Activated gamma-delta T cell treated with Interleukin-2 at 50 U/mL for 16 hours (primary cell): ENCODE measurements around the gene ANKUB1.
"Not testable (repeated sequence)": the region's sequence is repeated elsewhere in the genome, so short reads cannot be mapped to it uniquely, and the experiment has no call there.

Source experiments
- DNase-seq: peaks from one replicate; pipeline ENCODE4 v3.0.0-alpha.2; 2020

Gene ANKUB1

GRCh38 chr3:149792452-149793270 is at the start of gene ANKUB1:
Gene ANKUB1, minus strand, starts transcription at chr3:149792554. Its CDS starts 188 bp downstream, at chr3:149792366.
- DNase-seq = no peak

- DNase-seq = no peak
These were observed 47.5 kb upstream of the ANKUB1 start for GRCh38 chr3:149839896-149840295.

DNA sequence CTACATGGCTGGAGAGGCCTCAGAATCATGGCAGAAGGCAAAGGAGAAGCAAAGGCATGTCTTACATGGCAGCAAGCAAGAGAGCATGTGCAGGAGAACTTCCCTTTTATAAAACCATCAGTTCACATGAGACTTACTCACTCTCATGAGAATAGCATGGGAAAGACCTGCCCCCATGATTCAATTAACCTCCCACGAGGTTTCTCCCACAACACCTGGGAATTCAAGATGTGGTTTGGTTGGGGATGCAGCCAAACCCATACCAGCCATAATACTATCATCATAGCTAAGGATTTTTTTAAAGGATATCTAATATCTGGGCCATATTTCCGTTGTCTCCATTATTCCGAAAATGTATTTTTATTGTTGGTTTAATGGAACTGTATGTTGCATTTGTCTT is 47.1 kb upstream of the ANKUB1 start:
- not testable (repeated sequence) for DNase-seq

- not testable (repeated sequence) for DNase-seq
These were observed 46.1 kb upstream of the ANKUB1 start for GRCh38 chr3:149838491-149838890.

DNA sequence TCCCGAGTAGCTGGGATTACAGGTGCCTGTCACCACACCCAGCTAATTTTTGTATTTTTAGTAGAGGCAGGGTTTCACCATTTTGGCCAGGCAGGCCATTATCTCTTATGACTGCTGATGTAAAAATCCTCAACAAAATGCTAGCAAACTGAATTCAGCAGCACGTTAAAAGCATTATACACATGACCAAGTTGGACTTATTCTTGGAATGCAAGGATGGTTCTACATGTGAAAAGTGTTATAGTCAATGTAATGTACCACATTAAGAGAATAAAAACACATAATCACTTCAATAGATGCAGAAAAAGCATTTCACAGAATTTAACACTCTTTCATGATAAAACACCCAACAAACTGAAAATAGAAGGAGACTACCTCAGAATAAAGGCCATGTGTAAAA is 40.9 kb upstream of the ANKUB1 start:
- DNase-seq = no peak

DNA sequence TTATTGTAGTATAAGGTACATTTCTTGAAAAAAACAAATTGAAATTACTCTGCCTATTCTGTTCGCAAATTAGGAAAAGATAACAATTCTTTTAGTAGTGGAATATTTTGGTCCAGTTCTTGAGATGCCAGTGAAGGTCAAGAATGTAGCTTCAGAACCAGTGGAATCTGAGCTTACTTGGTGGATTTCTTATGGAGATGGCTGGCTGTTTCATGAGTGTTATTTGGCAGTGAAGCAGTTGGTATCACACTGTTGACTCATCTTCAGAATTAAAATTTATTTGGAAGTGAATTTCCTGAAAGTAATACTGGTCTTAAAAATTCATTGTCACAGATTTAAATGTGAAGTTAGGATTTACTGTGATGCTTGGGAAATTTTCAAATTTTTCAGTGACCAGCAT is 39.7 kb upstream of the ANKUB1 start:
- no peak for DNase-seq

GRCh38 chr3:149831321-149831720 is 39.0 kb upstream of the ANKUB1 start:
- DNase-seq = no peak

- DNase-seq = no peak
These were observed 38.5 kb upstream of the ANKUB1 start for GRCh38 chr3:149830902-149831301.

- not testable (repeated sequence) for DNase-seq
These were observed 37.3 kb upstream of the ANKUB1 start for GRCh38 chr3:149829631-149830030.

- DNase-seq = no peak
These were observed 36.0 kb upstream of the ANKUB1 start for GRCh38 chr3:149828390-149828789.

DNA sequence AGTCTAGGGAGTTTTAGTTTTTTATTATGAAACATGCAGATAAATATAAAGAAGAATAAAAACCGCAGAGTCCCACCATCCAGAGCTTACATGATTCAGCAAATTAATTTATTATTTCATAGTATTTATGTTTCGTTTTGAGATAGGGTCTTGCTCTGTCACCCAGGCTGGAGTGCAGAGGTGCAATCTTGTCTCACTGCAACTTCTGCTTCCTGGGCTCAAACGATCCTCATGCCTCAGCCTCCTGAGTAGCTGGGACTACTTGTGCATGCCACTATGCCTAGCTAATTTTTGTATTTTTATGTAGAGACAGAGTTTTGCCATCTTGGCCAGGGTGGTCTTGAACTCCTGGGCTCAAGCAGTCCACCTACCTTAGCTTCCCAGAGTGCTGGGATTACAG is 34.3 kb upstream of the ANKUB1 start:
- no peak for DNase-seq

DNA sequence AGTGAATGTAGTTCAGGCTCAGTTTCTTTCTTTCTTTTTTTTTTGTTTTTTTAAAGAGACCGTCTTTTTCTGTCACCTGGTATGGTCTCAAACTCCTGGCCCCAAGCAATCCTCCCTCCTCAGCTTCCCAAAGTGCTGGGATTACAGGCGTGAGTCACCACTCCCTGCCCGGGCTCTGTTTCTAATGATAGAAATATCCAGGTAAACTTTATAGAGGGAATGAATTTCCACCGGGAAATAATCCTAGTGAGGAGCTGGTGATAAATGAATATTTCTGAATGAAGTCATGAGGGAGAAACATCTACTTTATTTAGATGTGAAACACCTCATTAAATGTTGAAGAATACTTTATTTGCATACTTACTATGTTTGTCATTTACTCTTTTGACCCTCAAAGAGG is 27.8 kb upstream of the ANKUB1 start:
- no peak for DNase-seq

DNA sequence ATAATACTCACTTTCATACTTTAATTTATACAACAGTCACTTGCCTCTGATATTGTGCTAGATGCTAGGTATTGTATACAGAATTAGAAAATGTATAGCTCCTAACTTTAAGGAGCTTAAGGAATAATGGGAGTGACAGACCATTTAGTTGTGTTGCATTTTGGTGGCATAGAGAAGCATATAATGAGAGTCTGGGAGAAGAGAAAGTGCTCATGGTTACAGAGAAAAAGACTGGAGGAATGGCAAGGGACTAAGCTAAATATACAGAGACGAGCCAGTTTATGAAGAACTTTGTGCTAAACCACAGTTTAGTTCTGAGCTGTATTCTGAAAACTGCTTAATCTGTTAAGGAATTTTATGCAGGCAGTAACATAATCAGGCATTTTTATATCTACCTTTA is 27.1 kb upstream of the ANKUB1 start:
- no peak for DNase-seq

DNA sequence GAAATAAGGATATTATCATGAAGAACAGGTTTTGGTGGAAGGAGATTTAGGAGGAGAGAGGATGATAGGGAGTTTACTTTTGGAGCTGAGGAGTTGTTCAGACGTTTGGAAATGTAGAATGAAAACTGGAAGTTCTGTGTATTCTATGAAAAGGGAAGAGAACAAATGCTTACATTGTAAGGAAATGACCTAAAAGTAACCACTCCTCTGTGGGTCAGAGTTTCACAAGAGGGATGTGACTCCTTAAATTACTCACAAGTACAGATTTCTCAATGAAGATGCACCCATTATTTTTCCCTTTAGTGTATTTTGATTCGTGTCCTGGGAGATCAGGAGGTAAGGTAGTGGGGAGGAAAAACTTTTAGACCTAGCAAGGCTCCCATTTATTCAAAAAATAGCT is 24.6 kb upstream of the ANKUB1 start:
- DNase-seq = no peak

DNA sequence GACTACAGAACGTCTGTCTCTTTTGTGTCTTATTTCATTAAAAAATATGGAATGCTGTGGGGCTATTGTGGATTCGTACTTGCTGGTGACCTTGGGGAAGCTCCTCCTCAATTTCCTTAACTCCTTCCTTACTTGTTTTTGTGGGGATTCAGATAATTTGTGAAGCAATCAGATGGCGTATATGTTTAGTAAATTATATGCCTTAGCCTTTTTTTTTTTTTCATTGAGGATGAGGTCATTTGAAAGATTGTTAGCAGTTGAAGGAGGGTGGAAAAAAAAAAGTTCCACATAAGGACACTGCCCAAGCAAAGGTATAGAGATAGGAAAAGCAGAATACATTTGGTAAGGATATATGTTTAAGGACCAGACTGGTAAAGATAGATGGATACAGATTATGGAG is 24.0 kb upstream of the ANKUB1 start:
- no peak for DNase-seq

DNA sequence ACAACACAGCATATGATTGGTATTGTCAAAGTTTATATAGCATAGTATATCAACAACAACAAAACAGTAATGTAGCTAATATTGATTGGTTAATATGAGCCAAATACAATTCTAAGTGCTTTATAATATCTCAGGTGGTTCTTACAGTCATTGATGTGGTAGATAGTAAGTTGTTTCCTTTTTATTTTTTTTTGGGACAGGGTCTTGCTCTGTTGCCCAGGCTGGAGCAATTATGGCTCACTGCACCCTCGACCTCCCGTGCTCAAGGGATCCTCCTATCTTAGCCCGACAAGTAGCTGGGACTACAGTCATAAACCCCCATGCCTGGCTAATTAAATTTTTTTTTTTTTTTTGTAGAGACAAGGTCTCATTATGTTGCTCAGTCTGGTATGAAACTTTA is 23.4 kb upstream of the ANKUB1 start:
- no peak for DNase-seq

DNA sequence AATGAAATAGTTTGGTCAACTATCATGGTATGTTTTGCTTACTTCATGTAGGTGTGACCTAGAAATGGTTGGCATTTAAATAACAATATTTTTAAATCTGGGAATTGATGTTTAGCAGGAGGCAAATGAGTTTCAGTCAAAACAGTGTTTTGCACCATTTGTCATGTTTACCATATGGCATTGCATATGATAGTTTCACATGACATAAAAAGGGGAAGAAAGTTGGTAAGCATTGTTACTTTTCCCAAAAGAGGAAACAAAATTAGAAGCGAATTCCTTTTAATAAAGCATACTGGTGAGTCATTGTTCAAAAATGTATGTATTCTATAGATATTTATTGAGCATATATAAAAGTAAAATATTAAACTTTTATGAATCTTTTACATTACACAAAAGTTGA is 23.0 kb upstream of the ANKUB1 start:
- DNase-seq = no peak

GRCh38 chr3:149813367-149814281 is 21.3 kb upstream of the ANKUB1 start:
- DNase-seq = peak; percentile 7

GRCh38 chr3:149812606-149813366 is 20.4 kb upstream of the ANKUB1 start, which contains the start of gene RNF13:
Gene RNF13, plus strand, starts transcription at chr3:149813215. Its CDS starts 32,812 bp downstream, at chr3:149846027.
- DNase-seq = peak; percentile 93

DNA sequence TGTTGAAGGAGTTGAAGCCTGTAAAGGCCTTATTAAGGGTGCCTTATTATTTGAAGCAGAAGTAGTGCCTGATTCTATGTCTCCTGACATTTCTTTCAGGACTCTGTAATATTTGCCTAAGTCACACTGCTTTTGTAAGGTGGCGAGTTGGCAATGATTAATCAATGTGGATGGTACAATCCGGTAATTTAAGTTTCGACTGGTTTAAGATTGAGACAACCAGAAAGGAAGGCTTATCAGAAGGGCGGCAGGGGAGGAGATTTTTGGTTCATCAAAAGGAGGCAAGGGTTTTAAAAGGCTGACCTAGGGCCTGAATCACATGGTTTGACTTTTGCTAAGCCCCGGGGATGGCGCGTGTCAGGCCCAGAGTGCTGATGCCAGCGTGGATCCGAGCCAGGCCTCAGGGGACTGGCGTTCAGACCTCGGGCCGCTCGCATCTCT is 19.8 kb upstream of the ANKUB1 start:
- no peak for DNase-seq

DNA sequence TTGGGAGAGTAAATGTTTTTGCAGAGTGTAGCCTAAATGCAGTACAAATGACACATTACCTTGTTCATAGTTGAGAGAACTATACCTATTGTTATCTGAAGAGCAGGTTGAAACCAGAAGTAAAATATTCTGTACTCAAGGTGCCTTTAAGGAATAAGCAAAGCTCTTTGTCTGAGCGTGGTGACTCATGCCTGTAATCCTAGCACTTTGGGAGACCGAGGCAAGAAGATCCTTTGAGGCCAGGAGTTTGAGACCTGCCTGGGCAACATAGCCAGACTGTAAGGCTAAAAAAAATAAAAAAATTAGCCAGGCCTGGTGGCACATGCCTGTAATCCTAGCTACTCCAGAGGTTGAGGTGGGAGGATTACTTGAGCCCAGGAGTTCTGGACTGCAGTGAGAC is 18.5 kb upstream of the ANKUB1 start:
- no peak for DNase-seq

DNA sequence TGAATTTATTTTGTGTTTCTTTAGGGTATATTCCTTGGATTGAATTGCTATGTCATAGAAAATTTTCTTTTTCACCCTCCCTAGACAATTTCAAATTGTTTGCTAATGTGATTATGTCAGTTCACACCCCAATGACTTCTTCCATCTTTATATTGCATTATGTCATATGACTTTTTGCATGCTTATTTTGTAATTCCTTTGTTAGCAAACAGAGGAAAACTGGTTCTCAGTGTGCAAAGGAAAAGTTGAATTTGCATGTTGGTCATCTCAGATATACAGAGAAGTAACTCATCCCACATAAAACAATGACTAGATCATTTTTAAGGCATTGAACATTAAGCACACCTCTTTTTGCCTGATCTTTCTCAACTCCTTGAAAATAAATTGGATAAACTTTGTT is 17.3 kb upstream of the ANKUB1 start:
- DNase-seq = no peak
